Activated effector memory CD4-positive, alpha-beta T cell treated with anti-CD3 and anti-CD28 coated beads, Interleukin-2, amount 50 U/mL, for 16 hours (primary cell): ENCODE data around the gene RRBP1.
"Not testable (repeated sequence)": the region's sequence is repeated elsewhere in the genome, so short reads cannot be mapped to it uniquely, and the experiment has no call there.

ENCODE experiments used
- DNase-seq: peaks from one replicate; pipeline ENCODE4 v3.0.0-alpha.2; 2020

RRBP1 gene

GRCh38 chr20:17662333-17663039, 19.6 kb downstream of the RRBP1 start:
- DNase-seq, result peak; percentile 39

DNA sequence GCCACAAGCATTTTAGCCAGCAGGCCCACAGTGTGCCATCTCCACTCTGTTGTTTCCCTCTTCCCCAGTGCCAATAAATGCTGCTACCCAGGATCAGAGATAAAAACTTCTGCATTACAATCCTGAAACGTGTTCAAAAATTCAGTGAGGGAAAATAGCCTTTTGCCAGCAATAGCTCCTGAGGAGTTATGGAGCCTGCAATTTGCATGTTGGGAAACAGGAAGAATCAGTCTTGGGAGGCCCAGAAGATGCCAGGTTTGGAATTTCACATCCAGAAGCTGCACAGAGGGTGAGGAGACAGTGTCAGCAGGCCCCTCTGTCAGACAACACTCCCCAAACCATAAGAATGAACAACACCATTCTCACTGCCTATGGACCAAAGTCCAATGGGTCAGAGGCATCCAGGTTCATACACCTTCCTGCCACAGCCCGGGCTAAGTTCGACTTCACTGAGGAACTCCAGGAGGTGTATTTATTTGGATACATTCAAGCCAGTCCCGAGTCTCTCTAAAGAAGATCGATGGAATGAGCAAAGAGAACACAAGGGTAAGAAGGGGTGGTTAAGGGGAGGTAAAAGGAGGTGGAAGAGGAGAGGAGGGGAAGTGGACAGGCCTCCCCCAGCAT, 20.8 kb downstream of the RRBP1 start:
- peak; percentile 30 for DNase-seq

DNA sequence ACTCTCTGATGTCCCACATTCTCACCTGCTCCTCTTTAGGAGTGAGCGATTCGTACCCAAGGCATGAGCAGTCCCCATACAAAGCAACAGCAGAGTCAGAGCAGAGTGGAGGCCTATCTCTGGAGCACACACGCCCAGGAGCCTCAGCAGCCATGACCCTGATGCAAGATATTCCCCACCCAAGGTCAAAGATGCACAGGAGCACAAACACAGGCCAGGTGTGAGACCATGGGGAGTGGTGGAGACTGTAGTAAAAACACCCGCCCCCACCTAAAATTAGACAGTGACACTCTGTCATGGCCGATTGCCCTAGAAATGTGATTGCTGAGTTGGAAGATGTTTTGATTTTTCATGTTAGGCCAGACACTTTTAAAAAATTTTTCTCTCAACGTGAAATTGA, 21.4 kb downstream of the RRBP1 start:
- DNase-seq, result peak; percentile 16

- DNase-seq, result peak; percentile 42
Observed at GRCh38 chr20:17659801-17660200, 22.2 kb downstream of the RRBP1 start.

GRCh38 chr20:17659344-17659743, 22.7 kb downstream of the RRBP1 start:
- not testable (repeated sequence) for DNase-seq

DNA sequence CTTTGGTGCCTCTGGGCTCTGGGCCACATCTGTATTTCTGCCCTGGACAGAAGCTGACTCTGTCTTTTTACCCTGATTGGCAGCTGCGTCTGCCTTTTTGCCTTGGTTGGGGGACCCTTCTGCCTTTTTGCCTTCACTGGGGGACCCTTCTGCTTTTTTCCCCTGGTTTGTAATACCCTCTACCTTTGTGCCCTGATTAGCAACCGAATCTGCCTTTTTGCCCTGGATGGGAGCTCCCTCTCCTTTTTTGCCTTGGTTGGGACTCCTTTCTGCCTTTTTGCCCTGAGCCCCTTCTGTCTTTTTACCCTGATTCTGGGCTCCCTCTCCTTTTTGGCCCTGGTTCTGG, 23.4 kb downstream of the RRBP1 start:
- DNase-seq, result peak; percentile 28

GRCh38 chr20:17657898-17658647, 24.0 kb downstream of the RRBP1 start:
- DNase-seq, result peak; percentile 37

- peak; percentile 42 for DNase-seq
Observed at GRCh38 chr20:17657079-17657825, 24.8 kb downstream of the RRBP1 start.

- peak; percentile 34 for DNase-seq
Observed at GRCh38 chr20:17655865-17656479, 26.1 kb downstream of the RRBP1 start.

DNA sequence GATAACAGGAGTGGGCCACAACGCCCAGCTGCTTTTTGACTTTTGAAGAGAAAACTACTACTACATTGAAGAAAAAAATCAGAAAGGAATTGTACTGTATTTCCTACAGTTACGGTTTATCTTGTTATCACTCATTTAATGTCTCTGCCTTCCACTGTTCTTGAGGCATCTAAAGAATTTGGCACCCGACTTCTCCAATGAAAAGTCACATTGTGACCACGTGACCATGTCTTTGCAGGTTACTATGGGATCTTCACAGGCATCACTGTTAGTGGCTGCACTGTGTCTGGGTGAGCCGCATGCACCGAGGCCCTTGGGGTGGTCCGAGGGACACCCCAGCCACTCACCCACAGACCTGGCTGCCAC, 26.8 kb downstream of the RRBP1 start:
- DNase-seq, result peak; percentile 54

- DNase-seq, result peak; percentile 68
Observed at GRCh38 chr20:17654649-17655285, 27.3 kb downstream of the RRBP1 start.

DNA sequence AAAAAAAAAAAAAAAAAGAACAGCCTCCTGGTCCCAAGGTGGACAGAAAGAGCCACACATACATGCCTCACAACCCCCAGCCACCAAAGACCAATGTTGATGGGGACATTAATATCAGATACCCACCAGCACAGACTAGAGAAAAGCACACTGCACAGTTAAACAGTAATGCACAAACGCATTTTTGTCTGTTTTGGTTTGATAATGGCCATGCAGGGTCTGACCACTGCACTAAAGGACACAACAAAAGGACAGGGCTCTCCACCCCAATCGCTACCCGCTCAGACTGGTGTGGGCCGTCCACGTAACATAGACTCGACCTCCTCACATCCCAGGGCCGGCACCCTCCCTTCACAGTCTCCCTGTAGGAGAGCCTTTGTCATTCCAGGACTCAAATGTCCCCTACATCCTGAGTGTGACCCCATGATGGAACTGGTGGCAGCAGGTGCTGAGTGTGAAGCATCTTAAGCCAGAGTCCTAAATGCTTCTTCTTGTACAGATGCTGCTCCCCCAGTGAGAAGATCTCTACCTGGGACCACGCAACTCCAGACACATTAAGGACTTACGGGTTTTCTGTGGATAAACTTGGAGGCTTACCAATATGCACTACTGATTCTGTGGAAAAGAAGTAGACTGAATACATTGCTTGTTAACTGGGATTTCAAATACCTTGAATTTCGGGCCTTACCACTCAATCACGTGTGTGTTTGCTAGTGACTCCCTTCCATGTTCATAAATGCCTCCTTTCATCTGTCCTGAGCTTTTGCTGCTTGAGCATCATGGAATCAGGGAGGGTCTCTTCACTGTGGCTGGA, 28.0 kb downstream of the RRBP1 start:
- DNase-seq, result peak; percentile 59

DNA sequence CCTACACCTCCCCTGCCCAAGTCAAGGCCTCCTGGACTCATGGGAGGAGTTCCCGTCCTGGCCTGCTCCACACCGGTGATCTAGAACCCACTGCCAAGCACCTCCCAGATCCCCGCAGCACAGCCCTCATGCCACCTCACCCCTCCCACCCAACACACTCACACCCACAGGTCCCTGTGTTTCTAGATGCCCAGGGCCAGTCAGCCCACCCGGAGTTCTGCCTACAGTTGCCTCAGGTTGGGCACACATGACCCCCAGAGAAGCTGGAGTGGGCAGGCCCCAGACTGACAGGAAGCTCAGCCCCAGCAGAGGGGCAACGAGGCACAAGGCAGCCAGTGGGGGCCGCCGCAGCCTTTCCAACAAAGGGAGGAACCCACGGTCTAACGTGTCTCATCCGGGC, 29.6 kb downstream of the RRBP1 start:
- peak; percentile 42 for DNase-seq

GRCh38 chr20:17651760-17652388, 30.2 kb downstream of the RRBP1 start:
- DNase-seq, result peak; percentile 47

DNA sequence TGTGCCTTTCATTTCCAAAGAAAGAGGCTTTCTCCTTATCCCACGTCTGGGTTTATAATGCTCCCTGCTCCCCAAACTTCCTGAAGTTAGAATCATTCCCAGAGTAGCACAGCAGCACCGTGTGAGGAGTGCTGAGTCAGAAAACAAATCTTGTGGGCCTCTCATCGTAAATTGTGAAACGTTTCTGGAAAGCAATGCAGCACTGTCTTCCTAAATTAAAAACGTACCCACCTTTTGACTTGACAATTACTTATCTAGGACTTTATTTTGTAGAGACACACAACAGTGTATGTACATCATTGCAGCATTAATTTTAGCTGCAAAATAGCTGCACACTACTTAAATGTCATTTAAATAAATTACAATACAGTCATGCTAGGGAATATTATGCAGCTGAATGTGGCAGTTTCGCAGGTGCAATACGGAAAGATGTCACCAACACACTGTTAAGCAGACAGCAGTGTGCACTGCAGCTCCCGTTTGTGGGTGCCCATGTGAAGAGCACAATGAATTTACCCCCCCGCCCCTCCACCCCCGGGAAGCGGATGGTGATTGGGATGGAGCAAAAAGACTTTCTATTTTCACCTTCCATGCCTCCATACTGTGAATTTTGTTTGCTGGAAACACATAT, 30.8 kb downstream of the RRBP1 start:
- DNase-seq, result peak; percentile 28

GRCh38 chr20:17650301-17651128, 31.5 kb downstream of the RRBP1 start:
- peak; percentile 36 for DNase-seq

- peak; percentile 66 for DNase-seq
Observed at GRCh38 chr20:17648791-17649730, 33.0 kb downstream of the RRBP1 start.

- DNase-seq, result peak; percentile 49
Observed at GRCh38 chr20:17648315-17648646, 33.8 kb downstream of the RRBP1 start.
